ENCODE measurements around the gene KRT16. TPM values are rescaled to one million over a fixed set of nuclear protein-coding genes. Genes with fewer than 3 reads are reported as not detected.
"Not testable (repeated sequence)": the region's sequence is repeated elsewhere in the genome, so short reads cannot be mapped to it uniquely, and the experiment has no call there.

Gene KRT16
- polyA plus RNA-seq, 1 experiment: not detected

DNA sequence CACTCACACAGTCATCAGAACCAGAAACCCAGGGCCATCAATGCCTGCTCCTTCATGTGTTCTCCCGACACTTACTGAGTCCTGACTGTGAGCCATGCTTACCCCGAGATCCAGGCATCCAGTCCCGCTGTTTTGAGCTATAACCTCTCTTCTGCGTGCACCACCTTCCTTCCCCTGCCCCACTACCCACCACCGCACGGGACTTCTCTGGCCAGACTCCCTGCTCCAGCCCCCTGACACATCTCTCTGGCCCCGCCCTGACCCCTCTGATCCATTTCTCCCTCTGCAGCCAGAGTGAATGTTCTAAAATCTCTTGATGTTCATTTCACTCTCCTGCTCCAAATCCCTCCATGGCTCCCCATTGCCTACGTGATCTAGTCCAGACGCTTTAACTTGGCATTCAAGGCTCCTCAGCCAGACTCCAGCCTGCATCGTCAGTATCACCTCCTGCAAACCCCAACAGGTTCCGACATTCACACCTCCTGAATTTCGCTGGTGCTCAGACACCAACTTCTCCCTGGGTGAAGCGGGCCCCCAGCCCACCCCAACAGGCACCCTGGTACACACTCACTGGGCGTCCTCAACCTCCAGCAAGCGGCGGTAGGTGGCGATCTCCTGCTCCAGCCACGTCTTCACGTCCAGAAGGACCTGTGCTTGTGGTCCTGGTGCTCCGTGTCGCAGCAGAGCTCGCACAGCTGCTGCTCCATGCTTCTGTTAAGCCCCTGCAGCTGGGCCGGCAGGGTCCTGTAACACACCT lies 14.9 kb upstream of the KRT16 start:
- H3K27ac ChIP-seq (ENCODE audit: low read depth, low read length): no peak overlapping the region
- TF ChIP-seq, protein P1, sequence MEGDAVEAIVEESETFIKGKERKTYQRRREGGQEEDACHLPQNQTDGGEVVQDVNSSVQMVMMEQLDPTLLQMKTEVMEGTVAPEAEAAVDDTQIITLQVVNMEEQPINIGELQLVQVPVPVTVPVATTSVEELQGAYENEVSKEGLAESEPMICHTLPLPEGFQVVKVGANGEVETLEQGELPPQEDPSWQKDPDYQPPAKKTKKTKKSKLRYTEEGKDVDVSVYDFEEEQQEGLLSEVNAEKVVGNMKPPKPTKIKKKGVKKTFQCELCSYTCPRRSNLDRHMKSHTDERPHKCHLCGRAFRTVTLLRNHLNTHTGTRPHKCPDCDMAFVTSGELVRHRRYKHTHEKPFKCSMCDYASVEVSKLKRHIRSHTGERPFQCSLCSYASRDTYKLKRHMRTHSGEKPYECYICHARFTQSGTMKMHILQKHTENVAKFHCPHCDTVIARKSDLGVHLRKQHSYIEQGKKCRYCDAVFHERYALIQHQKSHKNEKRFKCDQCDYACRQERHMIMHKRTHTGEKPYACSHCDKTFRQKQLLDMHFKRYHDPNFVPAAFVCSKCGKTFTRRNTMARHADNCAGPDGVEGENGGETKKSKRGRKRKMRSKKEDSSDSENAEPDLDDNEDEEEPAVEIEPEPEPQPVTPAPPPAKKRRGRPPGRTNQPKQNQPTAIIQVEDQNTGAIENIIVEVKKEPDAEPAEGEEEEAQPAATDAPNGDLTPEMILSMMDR (IDR thresholded peaks at IDR 0.05; ENCODE audit: low read depth, low read length): no peak
- H3K4me3 ChIP-seq (ENCODE audit: low read depth, low read length): no peak overlapping the region
- CTCF ChIA-PET: no interaction called here
- DNase-seq (ENCODE audit: low read depth, low spot score): no peak
- H3K27me3 ChIP-seq (ENCODE audit: control insufficient read depth, insufficient read depth, low read length): peaks cover 9% of the 10 kb centered on the region
- no peaks in the 10 kb centered on the region for H3K9me3 ChIP-seq (ENCODE audit: control insufficient read depth, insufficient read depth, low read length)
- POLR2A ChIA-PET: no interaction called here

DNA sequence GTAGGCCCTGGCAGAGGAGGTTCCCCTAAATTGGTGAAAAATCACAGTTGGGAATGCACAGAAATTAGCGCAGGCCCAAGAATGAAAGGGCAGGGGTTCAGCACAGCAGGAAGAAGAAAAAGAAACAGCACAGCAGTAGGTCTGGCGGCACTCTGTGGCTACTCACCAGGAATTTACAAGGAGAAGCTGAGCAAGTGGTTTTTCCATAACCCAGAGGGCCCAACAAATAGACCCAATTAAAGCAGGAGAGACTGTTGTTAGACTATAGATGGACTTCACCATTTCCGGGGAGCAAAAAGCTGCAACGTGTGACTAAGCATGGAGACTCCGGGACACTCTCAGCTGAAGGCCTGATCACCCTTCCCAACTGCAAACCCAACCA lies 14.3 kb upstream of the KRT16 start:
- H3K27me3 ChIP-seq (ENCODE audit: control insufficient read depth, insufficient read depth, low read length); H3K4me3 ChIP-seq (ENCODE audit: low read depth, low read length); POLR2A ChIA-PET; DNase-seq (ENCODE audit: low read depth, low spot score); H3K27ac ChIP-seq (ENCODE audit: low read depth, low read length); H3K9me3 ChIP-seq (ENCODE audit: control insufficient read depth, insufficient read depth, low read length): not testable (repeated sequence)
- CTCF ChIA-PET: interaction anchor here (1.0 kb wide), 1 partner anchor 22 kb away, joined by 3 read pairs; no protein-coding TSS in a partner anchor

DNA sequence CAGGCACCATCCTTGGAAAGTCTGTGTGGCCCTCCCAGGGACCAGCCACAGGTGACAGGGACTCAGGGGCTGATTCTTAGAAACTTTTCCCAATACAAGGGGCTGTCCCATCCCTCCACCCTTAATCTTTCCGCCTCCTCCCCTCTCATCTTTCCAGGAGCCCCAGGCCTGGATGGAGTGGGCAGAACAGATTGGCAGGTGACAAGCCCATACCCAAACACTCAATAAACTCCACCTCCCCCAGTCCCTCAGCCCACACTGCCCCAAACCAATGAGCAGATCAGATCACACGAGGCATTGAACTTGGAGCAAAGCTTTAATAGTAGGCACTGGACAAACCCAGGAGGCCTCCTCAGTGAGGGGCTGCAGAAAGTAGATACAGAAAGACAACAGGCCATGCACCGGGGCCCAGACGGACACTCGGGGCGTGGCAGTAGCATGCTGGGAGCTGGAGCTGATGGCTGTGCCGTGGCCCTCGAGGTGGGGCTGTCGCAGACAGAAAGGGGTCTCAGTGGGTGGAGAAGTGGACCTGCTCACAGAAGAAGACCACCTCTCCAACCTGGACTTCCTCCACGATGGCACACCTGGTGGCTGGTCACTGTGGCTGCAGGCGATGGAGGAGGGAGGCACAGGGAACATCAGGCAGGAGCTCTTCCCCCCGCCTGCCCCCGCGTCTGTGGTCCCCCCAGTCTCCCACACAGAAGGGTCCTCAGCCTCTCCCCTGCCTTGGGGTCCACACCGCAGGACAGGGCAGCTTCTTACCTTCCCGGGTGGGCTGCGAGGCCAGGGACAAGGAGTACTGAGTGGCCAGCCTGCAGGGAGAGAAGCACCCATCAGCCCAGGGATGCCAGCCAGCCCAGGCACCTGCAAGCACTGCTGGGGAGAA lies 13.7 kb upstream of the KRT16 start:
- H3K9me3 ChIP-seq (ENCODE audit: control insufficient read depth, insufficient read depth, low read length); DNase-seq (ENCODE audit: low read depth, low spot score); H3K27ac ChIP-seq (ENCODE audit: low read depth, low read length); POLR2A ChIA-PET; H3K4me3 ChIP-seq (ENCODE audit: low read depth, low read length); H3K27me3 ChIP-seq (ENCODE audit: control insufficient read depth, insufficient read depth, low read length): not testable (repeated sequence)
- CTCF ChIA-PET: interaction anchor here (1.0 kb wide), 1 partner anchor 22 kb away, joined by 3 read pairs; no protein-coding TSS in a partner anchor

DNA sequence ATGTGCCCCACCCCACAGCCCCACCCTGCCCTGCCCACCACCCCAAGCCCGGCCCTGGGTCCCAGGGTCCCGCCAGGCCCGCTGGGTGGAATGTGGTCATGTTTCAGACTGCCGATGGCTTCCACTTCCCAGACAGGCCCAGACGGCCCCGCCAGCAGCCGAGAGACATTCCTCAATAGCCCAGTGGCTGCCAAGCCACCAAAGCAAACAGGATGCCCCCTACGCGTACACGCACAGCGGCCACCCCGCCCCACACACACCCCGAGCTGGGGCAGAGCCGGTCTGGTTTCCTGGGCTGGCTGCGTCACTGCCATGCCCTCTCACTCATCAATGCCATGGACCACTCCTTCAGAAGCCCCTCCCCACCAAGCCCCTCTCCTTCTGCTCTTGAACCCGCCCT lies 13.0 kb upstream of the KRT16 start:
- Histone ChIP-seq H3K9me3 (ENCODE audit: control insufficient read depth, insufficient read depth, low read length) (no peaks in the 10 kb centered on the region), H3K27ac (ENCODE audit: low read depth, low read length) (no peak overlapping the region), H3K4me3 (ENCODE audit: low read depth, low read length) (no peak overlapping the region), H3K27me3 (ENCODE audit: control insufficient read depth, insufficient read depth, low read length) (peaks cover 7% of the 10 kb centered on the region)
- TF ChIP-seq, protein P1 (IDR thresholded peaks at IDR 0.05; ENCODE audit: low read depth, low read length): no peak
- ChIA-PET CTCF (interaction anchor here (1.0 kb wide), 1 partner anchor 23 kb away, joined by 3 read pairs; no protein-coding TSS in a partner anchor), POLR2A (no interaction called here)
- no peak for DNase-seq (ENCODE audit: low read depth, low spot score)

DNA sequence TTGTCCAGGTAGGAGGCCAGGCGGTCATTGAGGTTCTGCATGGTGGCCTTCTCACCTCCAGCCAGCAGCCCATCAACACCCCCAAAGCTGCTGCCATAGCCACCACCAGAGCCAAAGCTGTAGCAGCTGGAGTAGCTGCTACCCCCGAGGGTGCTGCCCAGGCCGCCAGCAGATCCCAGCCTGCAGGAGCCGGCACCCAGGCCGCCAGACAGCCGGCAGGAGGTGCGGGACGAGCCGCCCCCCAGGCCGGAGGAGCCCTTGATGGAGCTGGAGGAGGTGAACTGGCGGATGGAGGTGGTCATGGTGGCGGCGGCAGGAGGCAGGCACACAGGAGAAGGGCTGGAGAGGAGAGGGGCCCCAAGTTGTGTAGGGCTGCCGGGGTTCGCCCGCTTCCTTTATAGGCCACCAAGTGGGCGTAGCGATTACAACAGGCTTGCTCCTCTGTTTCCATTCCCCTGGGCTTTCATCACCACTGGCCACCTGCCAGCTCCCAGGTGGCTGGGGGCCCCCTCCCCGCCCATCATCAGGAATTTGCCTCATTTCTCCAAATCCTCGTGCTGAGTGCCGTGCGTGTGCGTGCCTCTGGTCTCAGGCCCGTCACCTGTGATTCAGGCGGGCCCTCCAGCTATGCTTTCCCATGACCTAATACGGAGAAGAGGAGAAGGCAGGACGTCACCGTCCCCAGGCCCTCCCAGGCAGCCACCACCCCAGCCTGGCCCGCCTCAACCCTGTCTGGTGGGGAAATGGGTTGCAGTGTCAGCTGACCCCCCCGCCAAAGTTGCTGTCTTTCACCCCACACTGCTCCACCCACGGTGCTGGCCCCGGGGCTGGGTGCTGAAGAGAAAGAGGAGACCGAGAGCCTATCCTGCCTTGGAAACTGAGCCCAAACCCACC lies 11.9 kb upstream of the KRT16 start, which contains the start of gene KRT17:
Gene KRT17, minus strand, starts transcription at position 368 of the 894 bp plus-strand sequence. Its CDS starts 66 bp downstream, at position 302.
- POLR2A ChIA-PET: no interaction called here
- no peaks in the 10 kb centered on the region for H3K9me3 ChIP-seq (ENCODE audit: control insufficient read depth, insufficient read depth, low read length)
- TF ChIP-seq, protein P1 (IDR thresholded peaks at IDR 0.05; ENCODE audit: low read depth, low read length): no peak
- H3K27ac ChIP-seq (ENCODE audit: low read depth, low read length): no peak within 1 kb of the TSS
- no peak for DNase-seq (ENCODE audit: low read depth, low spot score)
- no peak within 1 kb of the TSS for H3K4me3 ChIP-seq (ENCODE audit: low read depth, low read length)
- CTCF ChIA-PET: interaction anchor here (2.2 kb wide), 1 partner anchor 24 kb away, joined by 9 read pairs; no protein-coding TSS in a partner anchor
- peaks cover 7% of the 10 kb centered on the region for H3K27me3 ChIP-seq (ENCODE audit: control insufficient read depth, insufficient read depth, low read length)

DNA sequence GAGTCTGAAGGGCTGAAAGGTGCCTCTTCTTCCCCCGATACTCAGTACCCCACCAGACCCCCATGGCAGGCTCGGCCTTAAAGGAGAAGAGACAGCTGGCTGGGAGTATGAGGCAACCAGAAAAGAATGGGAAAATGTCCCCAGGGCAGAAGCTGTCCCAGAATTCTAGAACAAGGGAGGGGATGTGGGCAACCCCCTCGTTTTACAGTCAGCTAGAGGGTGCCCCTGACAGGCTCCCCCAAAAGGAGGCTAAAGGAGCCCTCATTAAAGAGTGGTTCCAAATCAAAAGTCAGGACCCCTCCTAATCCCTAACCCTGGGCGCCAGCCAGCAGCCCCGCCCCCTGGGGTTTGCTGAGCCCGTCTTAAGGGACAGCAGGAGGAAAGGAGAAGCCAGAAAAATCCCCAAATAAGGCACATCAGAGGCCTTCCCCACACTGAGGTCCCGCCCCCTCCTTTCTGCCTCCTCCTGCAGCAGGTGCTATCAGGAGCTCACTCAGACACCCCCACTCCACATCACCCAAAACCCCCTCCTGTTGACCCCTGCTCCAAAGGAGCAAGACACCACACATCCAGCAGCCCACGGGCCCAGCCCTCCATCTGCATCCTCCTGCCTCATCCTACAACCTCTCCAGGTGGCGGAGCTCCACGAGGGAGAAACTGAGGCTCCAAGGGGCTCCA lies 10.8 kb upstream of the KRT16 start:
- H3K27me3 ChIP-seq (ENCODE audit: control insufficient read depth, insufficient read depth, low read length); DNase-seq (ENCODE audit: low read depth, low spot score); H3K9me3 ChIP-seq (ENCODE audit: control insufficient read depth, insufficient read depth, low read length); H3K27ac ChIP-seq (ENCODE audit: low read depth, low read length); H3K4me3 ChIP-seq (ENCODE audit: low read depth, low read length); POLR2A ChIA-PET: not testable (repeated sequence)
- CTCF ChIA-PET: interaction anchor here (2.2 kb wide), 1 partner anchor 25 kb away, joined by 9 read pairs; no protein-coding TSS in a partner anchor

DNA sequence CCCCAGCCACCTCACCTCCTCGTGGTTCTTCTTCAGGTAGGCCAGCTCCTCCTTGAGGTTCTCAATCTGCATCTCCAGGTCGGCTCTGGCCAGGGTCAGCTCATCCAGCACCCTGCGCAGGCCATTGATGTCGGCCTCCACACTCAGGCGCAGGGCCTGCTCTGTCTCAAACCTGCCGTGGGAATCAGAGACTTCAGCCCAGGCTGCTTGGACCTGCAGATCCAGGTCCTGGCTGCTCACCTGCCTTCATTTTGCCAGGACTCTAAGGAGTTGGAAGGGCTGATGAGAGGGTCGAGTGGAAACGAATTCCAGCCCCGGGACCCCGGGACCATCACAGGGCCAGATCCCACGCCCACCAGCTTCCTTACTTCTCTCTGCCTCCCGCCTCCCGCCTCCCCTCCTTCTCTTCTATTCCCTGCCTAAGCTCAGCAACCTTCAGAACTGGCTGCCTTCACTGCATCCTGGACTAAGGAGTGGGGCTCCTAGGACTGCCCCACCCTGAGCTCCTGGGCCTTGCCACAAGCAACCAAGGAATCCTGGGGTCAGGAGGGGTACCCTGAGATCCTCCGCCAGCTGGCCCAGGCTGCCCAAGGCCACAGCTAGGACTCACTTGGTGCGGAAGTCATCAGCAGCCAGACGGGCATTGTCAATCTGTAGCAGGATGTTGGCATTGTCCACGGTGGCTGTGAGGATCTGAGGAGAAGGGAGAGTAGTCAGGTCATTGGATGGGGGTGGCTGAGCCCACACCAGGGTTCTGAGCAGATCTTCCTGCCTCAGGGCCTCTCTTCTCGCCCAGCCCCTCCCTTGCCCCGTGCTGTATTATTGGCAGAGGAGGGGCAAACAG lies 10.0 kb upstream of the KRT16 start:
- DNase-seq (ENCODE audit: low read depth, low spot score); H3K27me3 ChIP-seq (ENCODE audit: control insufficient read depth, insufficient read depth, low read length); POLR2A ChIA-PET; H3K4me3 ChIP-seq (ENCODE audit: low read depth, low read length); H3K9me3 ChIP-seq (ENCODE audit: control insufficient read depth, insufficient read depth, low read length); H3K27ac ChIP-seq (ENCODE audit: low read depth, low read length): not testable (repeated sequence)
- CTCF ChIA-PET: interaction anchor here (1.4 to 2.2 kb wide), 2 partner anchors 26 kb away, joined by 5 to 9 read pairs; no protein-coding TSS in a partner anchor
